ENCODE data around the gene TIAM1.

The TIAM1 gene

DNA sequence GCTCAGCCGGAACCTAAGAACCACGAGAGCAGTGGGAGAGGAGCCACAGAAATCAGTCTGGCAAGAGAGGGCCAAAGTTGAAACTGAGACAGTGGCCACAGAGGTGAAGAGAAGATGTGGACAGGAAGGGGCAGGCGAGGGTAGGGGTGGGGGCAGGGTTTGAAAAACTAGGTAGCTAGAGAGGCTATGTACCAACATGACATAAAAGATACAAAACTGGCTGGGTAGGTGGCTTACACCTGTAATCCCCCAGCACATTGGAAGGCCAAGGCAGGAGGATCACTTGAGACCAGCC lies 28.4 kb upstream of the TIAM1 start:
- TF ChIP-seq, protein P1, sequence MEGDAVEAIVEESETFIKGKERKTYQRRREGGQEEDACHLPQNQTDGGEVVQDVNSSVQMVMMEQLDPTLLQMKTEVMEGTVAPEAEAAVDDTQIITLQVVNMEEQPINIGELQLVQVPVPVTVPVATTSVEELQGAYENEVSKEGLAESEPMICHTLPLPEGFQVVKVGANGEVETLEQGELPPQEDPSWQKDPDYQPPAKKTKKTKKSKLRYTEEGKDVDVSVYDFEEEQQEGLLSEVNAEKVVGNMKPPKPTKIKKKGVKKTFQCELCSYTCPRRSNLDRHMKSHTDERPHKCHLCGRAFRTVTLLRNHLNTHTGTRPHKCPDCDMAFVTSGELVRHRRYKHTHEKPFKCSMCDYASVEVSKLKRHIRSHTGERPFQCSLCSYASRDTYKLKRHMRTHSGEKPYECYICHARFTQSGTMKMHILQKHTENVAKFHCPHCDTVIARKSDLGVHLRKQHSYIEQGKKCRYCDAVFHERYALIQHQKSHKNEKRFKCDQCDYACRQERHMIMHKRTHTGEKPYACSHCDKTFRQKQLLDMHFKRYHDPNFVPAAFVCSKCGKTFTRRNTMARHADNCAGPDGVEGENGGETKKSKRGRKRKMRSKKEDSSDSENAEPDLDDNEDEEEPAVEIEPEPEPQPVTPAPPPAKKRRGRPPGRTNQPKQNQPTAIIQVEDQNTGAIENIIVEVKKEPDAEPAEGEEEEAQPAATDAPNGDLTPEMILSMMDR (IDR thresholded peaks at IDR 0.05; ENCODE audit: low read depth, low read length), result no peak
- no peak for DNase-seq (ENCODE audit: extremely low read depth, low read depth)

- no peak for DNase-seq (ENCODE audit: extremely low read depth, low read depth)
- TF ChIP-seq, protein P1 (IDR thresholded peaks at IDR 0.05; ENCODE audit: low read depth, low read length), result no peak
Measured at GRCh38 chr21:31371715-31372470, 27.8 kb upstream of the TIAM1 start.

GRCh38 chr21:31370893-31371544 lies 27.0 kb upstream of the TIAM1 start:
- TF ChIP-seq, protein P1 (IDR thresholded peaks at IDR 0.05; ENCODE audit: low read depth, low read length), result no peak
- no peak for DNase-seq (ENCODE audit: extremely low read depth, low read depth)

DNA sequence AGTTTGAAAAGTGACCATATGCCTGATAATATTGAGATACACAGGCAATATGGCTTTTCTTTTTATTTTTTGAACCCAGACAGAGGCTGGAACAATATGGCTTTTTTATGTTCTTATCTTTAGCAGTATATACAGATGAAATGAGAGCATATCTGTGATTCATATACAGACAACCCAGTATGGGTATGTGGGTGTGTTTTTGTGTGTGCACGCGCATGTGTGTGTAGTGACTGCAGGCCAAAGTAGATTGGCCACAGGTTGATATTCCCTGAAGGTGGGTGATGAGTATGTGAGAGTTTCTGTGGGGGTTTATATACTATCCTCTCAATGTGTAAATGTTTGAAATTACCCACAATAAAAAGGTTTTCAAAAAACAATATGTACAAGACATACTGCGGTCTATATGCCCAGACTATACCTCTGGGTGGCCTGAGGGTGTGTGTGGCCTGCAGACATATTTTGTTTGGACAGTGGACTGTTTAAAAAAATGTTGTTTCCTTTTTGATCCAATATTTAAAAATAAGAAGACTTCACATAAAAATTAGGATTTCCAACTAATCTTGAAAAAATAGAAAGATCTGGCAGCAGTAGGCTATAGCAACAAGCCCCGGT lies 26.3 kb upstream of the TIAM1 start:
- TF ChIP-seq, protein P1 (IDR thresholded peaks at IDR 0.05; ENCODE audit: low read depth, low read length), result no peak
- DNase-seq (ENCODE audit: extremely low read depth, low read depth), result no peak

- DNase-seq (ENCODE audit: extremely low read depth, low read depth), result no peak
- TF ChIP-seq, protein P1 (IDR thresholded peaks at IDR 0.05; ENCODE audit: low read depth, low read length), result no peak
Measured at GRCh38 chr21:31368361-31368760, 24.3 kb upstream of the TIAM1 start.

DNA sequence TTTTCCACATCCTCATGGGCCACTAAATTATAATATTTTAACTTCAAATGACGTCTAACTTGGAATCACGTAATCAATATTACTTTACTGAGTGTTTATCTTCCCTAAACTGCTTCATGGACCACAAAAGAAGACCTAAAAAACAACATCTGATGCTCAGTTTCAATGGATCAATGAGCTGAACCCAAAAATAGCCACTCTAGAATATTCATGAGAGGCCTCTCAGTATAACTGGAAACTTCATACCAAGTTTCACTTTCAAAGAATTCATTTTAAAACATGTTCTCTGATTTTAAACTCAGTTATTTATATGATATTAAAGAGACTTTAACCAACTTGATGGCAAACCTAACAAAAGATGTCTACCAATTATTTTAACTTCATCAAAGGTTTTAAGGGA lies 23.7 kb upstream of the TIAM1 start:
- no peak for DNase-seq (ENCODE audit: extremely low read depth, low read depth)
- TF ChIP-seq, protein P1 (IDR thresholded peaks at IDR 0.05; ENCODE audit: low read depth, low read length), result no peak

GRCh38 chr21:31366825-31367224 lies 22.8 kb upstream of the TIAM1 start:
- TF ChIP-seq, protein P1 (IDR thresholded peaks at IDR 0.05; ENCODE audit: low read depth, low read length), result no peak
- no peak for DNase-seq (ENCODE audit: extremely low read depth, low read depth)
